ENCODE data around the gene IFITM1. TPM values are rescaled to one million over a fixed set of nuclear protein-coding genes. Genes with fewer than 3 reads are reported as not detected.

IFITM1 gene
- total and polyA plus RNA-seq, 2 of the 4 experiments (the other 2 are of a cell fraction) = 24.2 to 68.9 TPM

- Histone ChIP-seq H4K91ac (ENCODE audit: insufficient read depth, low read depth, low read length) (no peak overlapping the region), H3K9ac (ENCODE audit: low read depth, low read length) (no peak overlapping the region), H3K14ac (replicated peaks; ENCODE audit: low read depth, low read length) (no peak overlapping the region), H2AK5ac (ENCODE audit: low read depth, low read length) (no peak overlapping the region), H2BK20ac (ENCODE audit: low read depth, low read length) (no peak overlapping the region), H3K79me1 (ENCODE audit: low read depth in 1 of 2, low read length in 2 of 2) (peaks cover 0 to 2% of the 10 kb centered on the region in 2 experiments; a peak in 3 of 4 replicates), H3K27ac (ENCODE audit: insufficient read depth, low read length) (no peak overlapping the region), H3K4ac (ENCODE audit: low read depth, low read length) (no peak overlapping the region), H2BK15ac (ENCODE audit: low read depth, low read length) (no peak overlapping the region), H2AFZ (replicated peaks; ENCODE audit: low read length, poor library complexity) (no peak overlapping the region), H3K56ac (ENCODE audit: extremely low read depth, insufficient read depth, low read length) (no peak overlapping the region), H3K36me3 (ENCODE audit: control insufficient read depth, insufficient read depth, low read length) (peaks cover 19% of the 10 kb centered on the region), H2AK9ac (replicated peaks; ENCODE audit: low read depth, low read length, poor library complexity) (no peak overlapping the region), H2BK120ac (ENCODE audit: low read depth, low read length) (no peak overlapping the region), H3K4me3 (ENCODE audit: insufficient read depth, low read depth, low read length) (no peak overlapping the region), H3K4me2 (ENCODE audit: low read depth, low read length) (no peak overlapping the region), H4K8ac (ENCODE audit: low read depth in 2 of 2, low read length in 2 of 2) (no peak overlapping the region), H4K20me1 (ENCODE audit: insufficient read depth, low read length) (no peaks in the 10 kb centered on the region), H3K9me1 (ENCODE audit: insufficient read depth, low read length) (no peaks in the 10 kb centered on the region), H3K4me1 (ENCODE audit: control insufficient read depth, insufficient read depth, low read length) (peaks cover under 1% of the 10 kb centered on the region; the same call in 1 of the 2 replicates), H3K23ac (ENCODE audit: low read depth, low read length) (no peak overlapping the region), H3K9me3 (ENCODE audit: control insufficient read depth, insufficient read depth, low read length) (no peaks in the 10 kb centered on the region), H3K27me3 (ENCODE audit: control insufficient read depth, insufficient read depth, low read length) (no peaks in the 10 kb centered on the region; the same call in 1 of the 2 replicates), H3K18ac (ENCODE audit: low read depth, low read length) (no peak overlapping the region), H4K5ac (ENCODE audit: low read depth, low read length) (no peak overlapping the region), H2BK5ac (ENCODE audit: low read depth, low read length, poor library complexity, severe bottlenecking) (no peak overlapping the region)
- ATAC-seq (ENCODE audit: low read depth) (no peak), DNase-seq (no peak)
- WGBS, 2 experiments (ENCODE audit: extremely low coverage in 2 of 2, insufficient read length in 1 of 2) = 90% methylated on average over 10 of the region's 16 CpGs; no CpG with 5 or more reads in 1 of the 2 experiments
- CTCF ChIA-PET = no interaction called here
- TF ChIP-seq NFE2L2 (IDR thresholded peaks at IDR 0.05; ENCODE audit: low read depth, low read length) (no peak), MAZ (IDR thresholded peaks at IDR 0.05; ENCODE audit: borderline replicate concordance, low read depth, low read length) (no peak), RAD21 (IDR thresholded peaks at IDR 0.05; ENCODE audit: low read length) (no peak), ELK1 (IDR thresholded peaks at IDR 0.05; ENCODE audit: borderline replicate concordance, low read depth, low read length) (no peak), FOS (IDR thresholded peaks at IDR 0.05; ENCODE audit: low read depth, low read length) (no peak), BHLHE40 (IDR thresholded peaks at IDR 0.05; ENCODE audit: low read depth, low read length) (no peak), MAFK (IDR thresholded peaks at IDR 0.05; ENCODE audit: low read depth, low read length) (no peak), SMC3 (IDR thresholded peaks at IDR 0.05; ENCODE audit: low read depth, low read length) (no peak), CTCF (conservative IDR thresholded peaks at IDR 0.05; ENCODE audit: low read depth, low read length) (no peak), CHD1 (IDR thresholded peaks at IDR 0.05; ENCODE audit: low read depth, low read length) (no peak), RCOR1 (IDR thresholded peaks at IDR 0.05; ENCODE audit: insufficient replicate concordance, low read length) (no peak), USF2 (IDR thresholded peaks at IDR 0.05; ENCODE audit: low read depth, low read length) (no peak), POLR2A (IDR thresholded peaks at IDR 0.05; ENCODE audit: low read depth, low read length) (no peak), RFX5 (IDR thresholded peaks at IDR 0.05; ENCODE audit: low read depth, low read length) (no peak), CEBPB (IDR thresholded peaks at IDR 0.05; ENCODE audit: low read depth, low read length) (no peak), MXI1 (IDR thresholded peaks at IDR 0.05; ENCODE audit: borderline replicate concordance, low read depth, low read length) (no peak)
- in situ Hi-C loops (cut with MboI; ENCODE audit: low sequenced_read_pairs) (no loop called here), intact Hi-C loops (cut with micrococcal nuclease) (no loop called here), dilution Hi-C loops (cut with HindIII; ENCODE audit: low sequenced_read_pairs, unreplicated experiment) (no loop called here)
- BruUV-seq (replicated peaks) = no TSS peak
- POLR2A ChIA-PET (ENCODE audit: unreplicated experiment) = no interaction called here
Measured at GRCh38 chr11:294780-295179, 19.1 kb upstream of the IFITM1 start.

Measured in IMR-90 (cell line).